GM12878 (cell line): ENCODE data around the gene OPRD1. TPM values are rescaled to one million over a fixed set of nuclear protein-coding genes. Genes with fewer than 3 reads are reported as not detected.

Source experiments
- ATAC-seq: fragments of 200-7000 bp; cut with Tn5 transposase; 3 replicates; pipeline ENCODE4 v1.9.1; 2020; ENCODE audit warnings: mild to moderate bottlenecking, moderate library complexity
- BruUV-seq: library from RNA; stranded (reverse); fragments of 400-500 nt; replicated peaks from 2 replicates; lab custom pipeline; 2021; lab: Mats Ljungman, UMichigan
- CTCF ChIA-PET: fragments of 300-600 bp; sonication (Branson Sonifier 250); formaldehyde crosslinking; extraction: SDS; loops from one replicate; lab custom pipeline; 2021; ENCODE audit warnings: inconsistent platforms; lab: Yijun Ruan, JAX
- POLR2A ChIA-PET: fragments of 350-600 bp; formaldehyde crosslinking; extraction: SDS; loops from one replicate; lab custom pipeline; 2021; ENCODE audit warnings: inconsistent platforms; lab: Charles Lee
- RAD21 ChIA-PET: fragments of 300-600 bp; sonication (Branson Sonifier 250); formaldehyde crosslinking; loops from one replicate; lab custom pipeline; 2023; ENCODE audit warnings: antibody characterized with exemption; ENCODE audit not compliant: unreplicated experiment; lab: Charles Lee
- SMC1A ChIA-PET: fragments of 300-600 bp; sonication (Branson Sonifier 250); formaldehyde crosslinking; loops from one replicate; lab custom pipeline; 2023; ENCODE audit not compliant: unreplicated experiment, uncharacterized antibody; lab: Charles Lee
- DNase-seq: peaks from one replicate; pipeline ENCODE4 v3.0.0-alpha.2; 2011; ENCODE audit warnings: low read depth, low spot score
- FAIRE-seq: peaks from 3 replicates; lab custom pipeline; 2011; peaks lifted over from hg19 to GRCh38; lab: Jason Lieb, UNC
- H2AFZ ChIP-seq: 2 replicates; pipeline ENCODE4 v1.6.0; 2011; ENCODE audit warnings: low read depth, low read length, control low read depth; ENCODE audit not compliant: control insufficient read depth
- H3K27ac ChIP-seq: 2 replicates; pipeline ENCODE4 v1.5.1; 2011; ENCODE audit warnings: control low read depth; ENCODE audit not compliant: control insufficient read depth, insufficient read depth
- H3K27me3 ChIP-seq, 2 experiments: replicated peaks in 1 of 2; 2 replicates each; pipeline versions ENCODE4 v1.6.0 to v1.6.1; 2011; ENCODE audit warnings: low read length in 1 of 2; ENCODE audit not compliant: control insufficient read depth in 2 of 2, insufficient read depth in 2 of 2
- H3K36me3 ChIP-seq, 2 experiments: 2 replicates each; pipeline ENCODE4 v1.5.1; 2011; ENCODE audit warnings: low read length in 1 of 2; ENCODE audit not compliant: control insufficient read depth in 2 of 2, insufficient read depth in 2 of 2
- H3K4me1 ChIP-seq: 2 replicates; pipeline ENCODE4 v1.6.1; 2011; ENCODE audit warnings: mild to moderate bottlenecking, low read length, moderate library complexity, mixed read lengths; ENCODE audit not compliant: control insufficient read depth, insufficient read depth
- H3K4me2 ChIP-seq: 2 replicates; pipeline ENCODE4 v1.6.0; 2011; ENCODE audit warnings: control low read depth; ENCODE audit not compliant: control insufficient read depth, insufficient read depth
- H3K4me3 ChIP-seq: fragments of 200-600 bp; sonication (generic); 2 replicates; pipeline ENCODE4 v1.5.1; 2016
- H3K79me2 ChIP-seq: 2 replicates; pipeline ENCODE4 v1.6.0; 2011; ENCODE audit warnings: low read length; ENCODE audit not compliant: control insufficient read depth, insufficient read depth
- H3K9ac ChIP-seq: 2 replicates; pipeline ENCODE4 v1.8.0; 2011; ENCODE audit warnings: low read length, control low read depth, mixed read lengths; ENCODE audit not compliant: control insufficient read depth, insufficient read depth
- H3K9me3 ChIP-seq: replicated peaks from 3 replicates; pipeline ENCODE4 v1.5.1; 2011; ENCODE audit warnings: mild to moderate bottlenecking, low read length; ENCODE audit not compliant: control insufficient read depth, insufficient read depth
- H4K20me1 ChIP-seq: 2 replicates; pipeline ENCODE4 v1.6.0; 2011; ENCODE audit not compliant: control insufficient read depth, insufficient read depth
- MYB ChIP-seq: fragments of 150-350 bp; IDR thresholded peaks from 2 replicates; pipeline ENCODE4 v1.6.1; 2014; ENCODE audit warnings: mild to moderate bottlenecking, low read depth, low read length, borderline replicate concordance
- NFXL1 ChIP-seq: fragments of 450-650 bp; IDR thresholded peaks from 2 replicates; pipeline ENCODE4 v1.6.1; 2017; ENCODE audit warnings: antibody characterized with exemption, mild to moderate bottlenecking, borderline replicate concordance
- POU2F2 ChIP-seq: IDR thresholded peaks from 3 replicates; pipeline ENCODE4 v1.6.1; 2011; ENCODE audit warnings: low read depth, mild to moderate bottlenecking, low read length, borderline replicate concordance
- RELA ChIP-seq: fragments of 450-650 bp; IDR thresholded peaks from 2 replicates; pipeline ENCODE4 v1.8.0; 2014; ENCODE audit warnings: borderline replicate concordance; ENCODE audit not compliant: partially characterized antibody
- STAT1 ChIP-seq: fragments of 450-650 bp; conservative IDR thresholded peaks from 2 replicates; pipeline ENCODE4 v1.6.1; 2014; ENCODE audit warnings: antibody characterized with exemption, mild to moderate bottlenecking
- WGBS: methylation state at CpG from one replicate; pipeline ENCODE4 v1.1.6; 2016; ENCODE audit warnings: low lambda C conversion rate; ENCODE audit not compliant: insufficient replicate concordance, insufficient coverage; ENCODE audit errors: missing lambda C conversion rate; 5-methylcytosine and 5-hydroxymethylcytosine counted together
- in situ Hi-C: fragments of 300-500 bp; cut with MboI; formaldehyde crosslinking; loops from 9 replicates; pipeline ENCODE4 v1.14.3; 2018; ENCODE audit warnings: mixed read lengths
- intact Hi-C: fragments of 100-400 bp; cut with micrococcal nuclease; formaldehyde crosslinking; loops from one replicate; pipeline ENCODE4 v1.14.2; 2022; ENCODE audit not compliant: unreplicated experiment
- polyA plus RNA-seq, 11 experiments: library from polyadenylated mRNA; depleted of rRNA in 4 of 11; unstranded in 6 of 11; stranded (reverse) in 5 of 11; fragments of >200 nt; fragmentation: Nextera tagmentation in 4 of 11; fragmentation: Illumina TruSeq in 1 of 11; extraction: Ambion mirVana in 4 of 11; extraction: Trizol in 1 of 11; gene quantifications; 1 replicate in 1 of 11; 2 replicates in 10 of 11; pipeline versions ENCODE4 v1.2.1 to v1.2.3, GENCODE V29; 2011 to 2016; ENCODE audit warnings: inconsistent platforms in 2 of 11, missing spikeins in 2 of 11, low read depth in 1 of 11
- total RNA-seq, 4 experiments: library from RNA; depleted of rRNA in 3 of 4; stranded (reverse); fragments of >200 nt in 3 of 4; fragmentation: Illumina TruSeq in 1 of 4; extraction: Trizol in 1 of 4; gene quantifications; 2 replicates each; pipeline versions ENCODE4 v1.2.1 to v1.2.3, GENCODE V29; 2013 to 2021

OPRD1 gene
- total and polyA plus RNA-seq, 10 of the 15 experiments (the other 5 are each of a cell fraction or from before 2014, with no cell fraction given), result 0.02 TPM; not detected in 8

GRCh38 chr1:28913786-28914227 lies 101.8 kb downstream of the OPRD1 start:
- in situ Hi-C loops, result no loop called here
- Histone ChIP-seq H3K27ac (peak overlapping the region; percentile 40; the same call in 1 of the 2 replicates), H3K4me1 (peaks cover 7% of the 10 kb centered on the region), H3K4me3 (peak overlapping the region; percentile 66), H3K9ac (peak overlapping the region; percentile 32; the same call in 1 of the 2 replicates), H3K27me3 (no peaks in the 10 kb centered on the region), H3K9me3 (no peaks in the 10 kb centered on the region), H3K36me3 (no peaks in the 10 kb centered on the region; a peak in 1 of 4 replicates), H2AFZ (peak overlapping the region; percentile 84), H3K4me2 (peak overlapping the region; percentile 88), H3K79me2 (no peaks in the 10 kb centered on the region; the same call in 1 of the 2 replicates), H4K20me1 (no peaks in the 10 kb centered on the region)
- SMC1A ChIA-PET, result interaction anchor here (0.6 to 3.3 kb wide), 11 partner anchors 13 to 1174 kb away, joined by 3 to 16 read pairs (median 3); no protein-coding TSS in a partner anchor
- 19% methylated on average over 10 of the region's 10 CpGs for WGBS
- intact Hi-C loops, result loop anchor here (10.0 kb wide), 1 partner anchor 51 kb away; no protein-coding TSS in a partner anchor
- FAIRE-seq (no peak), DNase-seq (no peak), ATAC-seq (no peak)
- POLR2A ChIA-PET, result interaction anchor here (0.6 to 3.7 kb wide), 6 partner anchors 13 to 270 kb away, joined by 3 to 19 read pairs (median 7); partner anchors contain the start of gene SRSF4
- BruUV-seq, result no TSS peak
- CTCF ChIA-PET, result interaction anchor here (0.6 to 1.7 kb wide), 9 partner anchors 13 to 289 kb away, joined by 3 to 9 read pairs (median 4); no protein-coding TSS in a partner anchor
- no peak for TF ChIP-seq POU2F2
- TF ChIP-seq RELA, result no peak
- TF ChIP-seq NFXL1, result no peak
- TF ChIP-seq MYB, result no peak
- no peak for TF ChIP-seq STAT1
- RAD21 ChIA-PET, result interaction anchor here (0.7 to 2.7 kb wide), 13 partner anchors 11 to 267 kb away, joined by 3 to 25 read pairs (median 3); partner anchors contain the start of gene SRSF4
